GM23338 (cell line): ENCODE results near the gene UPK2. TPM values are rescaled to one million over a fixed set of nuclear protein-coding genes. Genes with fewer than 3 reads are reported as not detected.

Source experiments
- ATAC-seq: fragments of 200-7000 bp; cut with Tn5 transposase; 3 replicates; pipeline ENCODE4 v1.9.1; 2020
- DNase-seq: peaks from one replicate; pipeline ENCODE4 v3.0.0-alpha.2; 2015; ENCODE audit warnings: low spot score
- H2AFZ ChIP-seq: fragments of 200-600 bp; sonication (generic); 2 replicates; pipeline ENCODE4 v1.8.0; 2016; ENCODE audit warnings: antibody characterized with exemption, mild to moderate bottlenecking, moderate library complexity
- H3F3A ChIP-seq: fragments of 200-600 bp; sonication (generic); replicated peaks from 2 replicates; pipeline ENCODE4 v1.8.0; 2017; ENCODE audit warnings: antibody characterized with exemption, mixed run types, low read depth
- H3K27ac ChIP-seq: fragments of 200-600 bp; sonication (generic); 2 replicates; pipeline ENCODE4 v1.6.1; 2016; ENCODE audit warnings: low read depth
- H3K27me3 ChIP-seq: fragments of 200-600 bp; sonication (generic); 2 replicates; pipeline ENCODE4 v1.8.0; 2016; ENCODE audit warnings: mild to moderate bottlenecking, mixed run types, moderate library complexity; ENCODE audit not compliant: insufficient read depth
- H3K36me3 ChIP-seq: fragments of 200-600 bp; sonication (generic); 2 replicates; pipeline ENCODE4 v1.8.0; 2016; ENCODE audit warnings: mild to moderate bottlenecking; ENCODE audit not compliant: insufficient read depth
- H3K4me1 ChIP-seq: fragments of 200-600 bp; sonication (generic); 2 replicates; pipeline ENCODE4 v1.8.0; 2016; ENCODE audit warnings: mild to moderate bottlenecking, moderate library complexity; ENCODE audit not compliant: insufficient read depth
- H3K4me2 ChIP-seq: fragments of 200-600 bp; sonication (generic); 2 replicates; pipeline ENCODE4 v1.7.1; 2017; ENCODE audit warnings: mixed run types
- H3K4me3 ChIP-seq: fragments of 200-600 bp; sonication (generic); 2 replicates; pipeline ENCODE4 v1.6.1; 2016; ENCODE audit warnings: mixed run types
- H3K79me2 ChIP-seq: fragments of 200-600 bp; sonication (generic); replicated peaks from 2 replicates; pipeline ENCODE4 v1.8.0; 2017; ENCODE audit warnings: mild to moderate bottlenecking; ENCODE audit not compliant: insufficient read depth
- H3K9me2 ChIP-seq: fragments of 200-600 bp; sonication (generic); 2 replicates; pipeline ENCODE4 v1.8.0; 2017; ENCODE audit not compliant: insufficient read depth
- H4K20me1 ChIP-seq: fragments of 200-600 bp; sonication (generic); replicated peaks from 2 replicates; pipeline ENCODE4 v1.8.0; 2017; ENCODE audit warnings: mild to moderate bottlenecking; ENCODE audit not compliant: insufficient read depth
- H3K27ac Mint-ChIP-seq: 2 replicates; pipeline ENCODE4 v1.8.0; 2020; ENCODE audit warnings: inconsistent platforms, mild to moderate bottlenecking, moderate library complexity, mixed read lengths
- H3K27me3 Mint-ChIP-seq: 3 replicates; pipeline ENCODE4 v1.8.0; 2022; ENCODE audit warnings: low read depth, mild to moderate bottlenecking, moderate library complexity, mixed read lengths, inconsistent platforms; ENCODE audit not compliant: insufficient read depth, poor library complexity
- H3K36me3 Mint-ChIP-seq: 3 replicates; pipeline ENCODE4 v1.8.0; 2021; ENCODE audit warnings: low read depth, mild to moderate bottlenecking, inconsistent platforms, moderate library complexity, mixed read lengths
- H3K4me1 Mint-ChIP-seq: 3 replicates; pipeline ENCODE4 v1.8.0; 2020; ENCODE audit warnings: mild to moderate bottlenecking, inconsistent platforms, mixed read lengths
- H3K4me3 Mint-ChIP-seq: 3 replicates; pipeline ENCODE4 v1.8.0; 2021; ENCODE audit warnings: moderate library complexity, mild to moderate bottlenecking, inconsistent platforms, mixed read lengths
- H3K9me3 Mint-ChIP-seq: 3 replicates; pipeline ENCODE4 v1.8.0; 2020; ENCODE audit warnings: moderate library complexity, mild to moderate bottlenecking, inconsistent platforms, mixed read lengths
- ETS1 ChIP-seq: IDR thresholded peaks from 2 replicates; pipeline ENCODE4 v1.6.1; 2016; ENCODE audit warnings: antibody characterized with exemption
- EZH2phosphoT487 ChIP-seq: fragments of 200-600 bp; sonication (generic); IDR thresholded peaks from one replicate; pipeline ENCODE4 v1.8.1; 2018; ENCODE audit warnings: antibody characterized with exemption; ENCODE audit not compliant: unreplicated experiment
- POLR2AphosphoS5 ChIP-seq: IDR thresholded peaks from 2 replicates; pipeline ENCODE4 v1.6.1; 2016; ENCODE audit warnings: antibody characterized with exemption, low read depth
- ZNF114 ChIP-seq: fragments of 250-450 bp; sonication (Bioruptor Pico); IDR thresholded peaks from 2 replicates; pipeline ENCODE4 v1.5.0; 2020; ENCODE audit warnings: mild to moderate bottlenecking, moderate library complexity
- ZNF331 ChIP-seq: fragments of 250-450 bp; sonication (Bioruptor Pico); IDR thresholded peaks from 2 replicates; pipeline ENCODE4 v1.5.0; 2020; ENCODE audit warnings: low read depth, mild to moderate bottlenecking, moderate library complexity
- polyA plus RNA-seq: library from polyadenylated mRNA; unstranded; fragments of >200 nt; fragmentation: Nextera tagmentation; extraction: Ambion mirVana; gene quantifications from 2 replicates; pipeline ENCODE4 v1.2.1, GENCODE V29; 2016
- total RNA-seq: library from RNA; depleted of rRNA; stranded (reverse); fragments of >200 nt; shearing (Covaris generic); gene quantifications from 2 replicates; pipeline ENCODE4 v1.2.3, GENCODE V29; 2014
- TF ChIP-seq, protein P1 (sequence below), 2 experiments: fragments of 200-600 bp in 1 of 2; sonication (generic) in 1 of 2; conservative IDR thresholded peaks; 2 replicates each; pipeline versions ENCODE4 v1.5.1 to v1.6.1; 2016 to 2017; ENCODE audit warnings: antibody characterized with exemption in 2 of 2, low read depth in 2 of 2, mild to moderate bottlenecking in 2 of 2, moderate library complexity in 1 of 2

UPK2 gene
- total and polyA plus RNA-seq, 2 experiments from 2014 or later: 0.74 TPM; not detected in 1

DNA sequence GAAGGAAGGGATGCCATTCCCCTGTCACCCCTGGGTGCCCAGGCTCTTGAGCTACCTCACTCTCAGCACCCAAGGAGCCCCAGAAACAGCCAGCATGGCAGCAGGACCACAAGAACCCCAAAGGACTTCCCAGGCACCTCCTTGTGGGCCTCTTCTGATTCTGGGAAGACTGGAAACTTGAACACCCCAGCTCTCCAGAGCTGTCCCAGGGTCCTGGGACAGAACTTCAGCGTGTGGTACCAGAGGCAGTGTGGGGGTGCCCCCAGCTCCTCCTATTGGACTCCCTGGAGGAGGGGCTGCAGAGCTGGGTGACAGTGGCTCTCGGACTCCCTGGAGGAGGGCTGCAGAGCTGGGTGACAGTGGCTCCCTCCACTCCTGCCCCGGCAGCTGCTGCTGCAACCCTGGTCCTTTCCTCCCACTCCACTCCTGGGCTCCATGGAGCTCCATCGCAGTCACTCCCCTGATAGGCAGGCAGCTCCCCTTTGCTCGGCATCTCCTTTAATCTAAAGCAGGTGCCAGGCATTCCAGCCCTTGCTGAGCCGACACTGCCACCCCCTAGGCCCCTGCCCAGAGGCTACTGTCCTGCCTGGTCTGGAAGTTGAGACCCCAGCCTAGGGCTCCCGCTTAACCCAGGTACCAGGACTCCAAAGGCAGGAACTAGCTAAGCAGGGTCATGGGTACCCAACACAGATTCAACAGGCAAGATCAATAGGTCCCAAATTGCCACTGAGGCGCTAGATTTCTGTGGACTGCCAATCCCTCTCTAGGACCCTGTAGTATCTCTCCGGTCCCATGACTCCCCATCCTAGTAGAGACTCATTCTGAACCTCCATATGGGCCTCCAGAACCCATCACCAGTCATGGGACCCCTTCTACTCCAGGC lies 33.1 kb upstream of the UPK2 start:
- ATAC-seq: no peak
- TF ChIP-seq POLR2AphosphoS5 (no peak), ETS1 (no peak), ZNF114 (CRISPR knock-in tag) (no peak)
- TF ChIP-seq, protein P1, sequence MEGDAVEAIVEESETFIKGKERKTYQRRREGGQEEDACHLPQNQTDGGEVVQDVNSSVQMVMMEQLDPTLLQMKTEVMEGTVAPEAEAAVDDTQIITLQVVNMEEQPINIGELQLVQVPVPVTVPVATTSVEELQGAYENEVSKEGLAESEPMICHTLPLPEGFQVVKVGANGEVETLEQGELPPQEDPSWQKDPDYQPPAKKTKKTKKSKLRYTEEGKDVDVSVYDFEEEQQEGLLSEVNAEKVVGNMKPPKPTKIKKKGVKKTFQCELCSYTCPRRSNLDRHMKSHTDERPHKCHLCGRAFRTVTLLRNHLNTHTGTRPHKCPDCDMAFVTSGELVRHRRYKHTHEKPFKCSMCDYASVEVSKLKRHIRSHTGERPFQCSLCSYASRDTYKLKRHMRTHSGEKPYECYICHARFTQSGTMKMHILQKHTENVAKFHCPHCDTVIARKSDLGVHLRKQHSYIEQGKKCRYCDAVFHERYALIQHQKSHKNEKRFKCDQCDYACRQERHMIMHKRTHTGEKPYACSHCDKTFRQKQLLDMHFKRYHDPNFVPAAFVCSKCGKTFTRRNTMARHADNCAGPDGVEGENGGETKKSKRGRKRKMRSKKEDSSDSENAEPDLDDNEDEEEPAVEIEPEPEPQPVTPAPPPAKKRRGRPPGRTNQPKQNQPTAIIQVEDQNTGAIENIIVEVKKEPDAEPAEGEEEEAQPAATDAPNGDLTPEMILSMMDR (conservative IDR thresholded peaks at IDR 0.05; ENCODE audit: low read depth in 2 of 2): no peak
- Mint-ChIP-seq H3K4me1 (peaks cover 71% of the 10 kb centered on the region), H3K27me3 (peaks cover 34% of the 10 kb centered on the region), H3K27ac (no peak overlapping the region), H3K4me3 (peak overlapping the region; percentile 81), H3K9me3 (no peaks in the 10 kb centered on the region), H3K36me3 (peaks cover 8% of the 10 kb centered on the region)
- Histone ChIP-seq H3K9me2 (no peaks in the 10 kb centered on the region), H3K4me2 (peak overlapping the region; percentile 99), H3F3A (peaks cover 9% of the 10 kb centered on the region; the same call in 1 of the 2 replicates), H2AFZ (no peak overlapping the region), H3K4me1 (peaks cover 80% of the 10 kb centered on the region), H3K27me3 (peaks cover 13% of the 10 kb centered on the region), H3K36me3 (no peaks in the 10 kb centered on the region), H4K20me1 (peaks cover 16% of the 10 kb centered on the region), H3K27ac (no peak overlapping the region), H3K79me2 (peaks cover 69% of the 10 kb centered on the region), H3K4me3 (peak overlapping the region; percentile 98)
- DNase-seq: no peak

DNA sequence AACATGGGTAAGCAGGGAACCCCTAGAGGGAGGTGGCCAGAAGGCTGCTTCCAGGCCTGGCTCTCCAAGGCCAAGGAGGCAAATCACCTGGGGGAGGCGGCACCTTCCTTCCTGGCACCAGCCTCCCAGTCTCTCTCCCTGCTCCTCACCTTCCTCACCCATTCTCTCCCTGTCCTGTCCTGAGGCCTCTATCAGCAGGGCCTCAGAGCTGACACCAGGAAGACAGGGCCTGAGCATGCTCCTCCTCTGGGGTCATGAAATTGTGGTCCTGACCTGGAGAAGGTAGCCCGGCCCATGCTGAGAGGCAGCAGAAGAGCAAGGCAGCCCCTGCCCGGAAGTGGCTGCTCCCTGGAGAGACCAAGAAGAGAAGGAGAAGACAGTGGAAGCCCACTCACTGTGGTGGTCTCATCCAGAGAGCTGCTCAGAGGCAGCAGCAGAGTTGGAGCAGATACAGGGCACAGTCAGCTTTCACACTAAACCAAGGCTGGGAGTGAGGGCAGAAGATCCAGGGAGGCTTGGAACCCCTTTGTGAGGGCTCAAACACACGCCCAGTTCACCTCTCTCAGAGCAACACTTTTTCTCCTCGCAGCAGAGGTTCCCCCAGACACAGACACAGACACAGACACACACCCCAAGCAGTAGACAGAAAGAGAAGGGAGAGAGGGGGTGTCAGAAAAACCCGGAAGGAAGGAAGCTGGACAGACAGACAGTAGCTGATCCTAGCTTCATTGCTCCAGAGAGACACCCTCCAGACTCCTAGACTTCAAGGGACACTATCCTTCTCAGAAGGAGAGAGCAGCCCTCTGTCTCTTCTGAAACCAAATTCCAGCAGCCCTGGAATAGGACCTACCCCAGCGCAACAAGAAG lies 32.1 kb upstream of the UPK2 start:
- Mint-ChIP-seq H3K4me3 (peak overlapping the region; percentile 81), H3K4me1 (peaks cover 68% of the 10 kb centered on the region), H3K36me3 (peaks cover 8% of the 10 kb centered on the region), H3K27me3 (peaks cover 36% of the 10 kb centered on the region), H3K27ac (no peak overlapping the region; the same call in 1 of the 2 replicates), H3K9me3 (no peaks in the 10 kb centered on the region)
- H3F3A ChIP-seq: peaks cover 9% of the 10 kb centered on the region; the same call in 1 of the 2 replicates
- TF ChIP-seq ZNF114 (CRISPR knock-in tag) (no peak), ZNF331 (CRISPR knock-in tag) (no peak), EZH2phosphoT487 (no peak)
- TF ChIP-seq, protein P1 (conservative IDR thresholded peaks at IDR 0.05; ENCODE audit: low read depth in 2 of 2): no peak
- H3K27me3 ChIP-seq: peaks cover 13% of the 10 kb centered on the region
- H2AFZ ChIP-seq: no peak overlapping the region
- no peak overlapping the region for H3K27ac ChIP-seq
- no peaks in the 10 kb centered on the region for H3K36me3 ChIP-seq
- H3K9me2 ChIP-seq: no peaks in the 10 kb centered on the region
- peak overlapping the region; percentile 98 for H3K4me3 ChIP-seq
- no peak for DNase-seq
- H4K20me1 ChIP-seq: peaks cover 16% of the 10 kb centered on the region
- no peak for ATAC-seq
- H3K4me2 ChIP-seq: peak overlapping the region; percentile 99
- H3K4me1 ChIP-seq: peaks cover 73% of the 10 kb centered on the region
- peaks cover 64% of the 10 kb centered on the region for H3K79me2 ChIP-seq
